Stimulated activated CD4-positive, alpha-beta T cell treated with anti-CD3 and anti-CD28 coated beads, Interleukin-1b, Interleukin-23, amount 100 ng/mL, for 1 hour (primary cell): Measurements from ENCODE around the gene DSE.
"Not testable (repeated sequence)": the region's sequence is repeated elsewhere in the genome, so short reads cannot be mapped to it uniquely, and the experiment has no call there.

Source experiments
- DNase-seq, 2 donors: peaks; one replicate each; pipeline ENCODE4 v3.0.0-alpha.2; 2020; ENCODE audit warnings: low read depth in 2 of 2

Gene DSE

DNA sequence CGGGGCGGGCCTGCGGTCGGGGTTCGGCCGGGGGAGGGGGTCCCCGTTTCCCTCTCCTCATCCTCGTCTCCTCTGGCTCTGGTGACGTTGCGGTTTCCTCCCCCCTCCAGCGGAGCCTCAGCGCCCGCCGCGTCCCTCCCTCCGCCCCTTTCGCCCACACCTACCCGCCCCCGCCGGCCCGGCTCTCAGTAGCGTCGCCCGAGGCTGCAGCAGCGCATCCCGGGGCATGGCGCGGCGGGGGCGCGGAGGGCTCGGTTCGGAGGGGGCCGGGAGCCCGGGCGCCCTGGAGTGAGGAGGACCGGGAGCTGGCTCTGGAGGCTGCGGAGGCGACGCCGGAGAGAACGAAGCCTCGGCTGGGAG, at the start of gene DSE:
Gene DSE, plus strand, starts transcription at position 188 of the 360 bp plus-strand sequence. CDS start 28,304 bp downstream, outside the sequence.
- DNase-seq: peak; percentile 13 to 42

DNA sequence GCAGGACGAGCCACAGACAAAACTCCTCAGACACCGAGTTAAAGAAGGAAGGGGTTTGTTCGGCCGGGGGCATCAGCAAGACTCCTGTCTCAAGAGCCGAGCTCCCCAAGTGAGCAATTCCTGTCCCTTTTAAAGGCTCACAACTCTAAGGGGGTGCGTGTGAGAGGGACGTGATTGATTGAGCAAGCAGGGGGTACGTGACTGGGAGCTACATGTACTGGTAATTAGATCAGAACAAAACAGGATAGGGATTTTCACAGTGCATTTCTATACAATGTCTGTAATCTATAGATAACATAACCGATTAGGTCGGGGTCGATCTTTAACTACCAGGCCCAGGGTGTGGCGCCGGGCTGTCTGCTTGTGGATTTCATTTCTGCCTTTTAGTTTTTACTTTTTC, 48.8 kb upstream of the DSE start:
- DNase-seq: not testable (repeated sequence)

DNA sequence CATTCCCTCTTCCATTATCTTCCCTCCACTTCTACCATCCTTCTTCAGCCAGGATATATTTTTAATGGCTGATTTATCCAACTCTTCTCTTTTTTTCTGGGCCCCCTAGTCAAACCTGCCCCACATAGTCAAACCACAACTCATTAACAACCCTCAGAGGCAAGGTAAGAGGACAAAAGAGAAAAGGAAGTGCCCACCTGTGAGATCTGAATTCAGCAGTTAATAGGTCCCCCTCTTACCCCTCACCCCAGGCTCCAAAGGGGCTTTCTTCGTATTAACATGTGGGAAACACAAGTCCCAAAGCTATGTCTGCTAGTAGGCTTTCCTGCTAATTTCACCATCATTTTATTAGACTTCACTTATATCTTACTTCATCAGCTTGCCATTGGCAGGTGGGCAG, 46.9 kb upstream of the DSE start:
- DNase-seq: no peak

DNA sequence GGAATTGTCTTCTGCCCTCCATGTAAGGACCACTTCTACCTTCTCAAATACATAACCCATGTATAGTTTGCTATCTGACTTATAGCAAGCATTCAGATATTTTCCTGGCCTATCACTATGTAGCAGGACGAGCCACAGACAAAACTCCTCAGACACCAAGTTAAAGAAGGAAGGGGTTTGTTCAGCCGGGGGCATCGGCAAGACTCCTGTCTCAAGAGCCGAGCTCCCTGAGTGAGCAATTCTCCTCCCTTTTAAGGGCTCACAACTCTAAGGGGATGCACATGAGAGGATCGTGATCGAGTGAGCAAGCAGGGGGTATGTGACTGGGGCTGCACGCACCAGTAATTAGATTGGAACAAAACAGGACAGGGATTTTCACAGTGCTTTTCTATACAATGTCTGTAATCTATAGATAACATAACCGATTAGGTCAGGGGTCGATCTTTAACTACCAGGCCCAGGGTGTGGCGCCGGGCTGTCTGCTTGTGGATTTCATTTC, 45.1 kb upstream of the DSE start:
- DNase-seq: not testable (repeated sequence)

DNA sequence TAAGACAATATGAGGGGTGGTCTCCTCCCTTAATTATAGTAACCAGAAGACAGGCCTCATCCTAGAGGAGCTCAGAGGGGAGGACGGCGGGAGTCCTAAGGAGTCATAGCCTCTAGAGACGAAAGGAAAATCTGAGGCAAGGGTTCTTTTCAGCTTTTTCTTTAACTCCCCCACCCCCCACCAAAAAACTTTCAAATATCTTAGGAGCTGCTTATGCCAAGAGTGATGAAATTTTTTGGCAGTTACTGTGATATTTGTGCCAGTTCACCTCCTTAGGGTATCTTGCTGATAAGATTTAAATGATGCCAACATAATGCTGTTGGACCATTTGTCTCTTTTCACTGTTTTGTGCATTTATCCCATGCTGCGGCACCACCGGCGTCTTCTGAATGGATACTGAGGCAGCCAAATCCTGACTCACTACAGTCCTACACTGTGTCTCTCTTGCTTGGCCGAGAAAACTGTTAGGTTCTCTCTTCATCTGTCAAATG, 44.5 kb upstream of the DSE start:
- DNase-seq: no peak

DNA sequence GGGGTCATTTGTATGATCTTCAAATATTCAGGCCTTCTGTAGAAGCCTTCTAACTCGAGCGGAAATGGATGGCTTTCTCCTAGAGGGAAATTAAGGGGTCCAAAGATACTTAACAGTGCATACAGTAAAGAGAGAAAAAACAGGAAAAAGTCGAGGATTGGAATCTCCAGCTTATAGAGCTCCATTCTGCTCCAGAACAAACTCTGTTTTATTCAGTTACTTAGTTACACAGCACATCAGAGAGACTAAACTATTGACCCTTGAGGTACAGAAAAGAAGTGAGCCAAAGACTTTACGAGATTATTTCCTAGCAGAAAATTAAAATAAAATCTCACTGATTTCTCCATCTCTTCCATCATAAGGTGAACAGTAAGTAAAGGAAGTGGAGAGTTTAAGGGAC, 43.8 kb upstream of the DSE start:
- DNase-seq: no peak

- no peak for DNase-seq
Measured at GRCh38 chr6:116327803-116328527, 42.8 kb upstream of the DSE start.

- DNase-seq: no peak
Measured at GRCh38 chr6:116328528-116328903, 42.2 kb upstream of the DSE start.

- no peak for DNase-seq
Measured at GRCh38 chr6:116329156-116329555, 41.6 kb upstream of the DSE start.

DNA sequence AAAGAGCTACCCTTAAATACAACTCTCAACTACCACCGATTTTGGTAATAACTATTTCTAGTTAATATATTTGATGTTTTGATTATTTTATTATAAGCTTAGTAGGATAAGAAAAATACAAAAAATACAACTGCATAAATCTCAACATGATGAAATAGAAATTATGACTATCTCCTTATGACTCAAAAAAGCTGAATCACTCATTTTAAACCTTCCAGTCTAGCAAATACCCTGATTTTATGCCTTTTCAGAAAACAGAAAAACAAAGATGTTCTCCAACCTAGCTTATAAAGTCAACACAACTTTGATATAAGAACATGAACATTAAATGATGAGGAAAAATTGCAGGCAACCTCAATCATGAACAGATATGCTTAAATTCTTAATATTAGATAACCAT, 40.2 kb upstream of the DSE start:
- no peak for DNase-seq

GRCh38 chr6:116332096-116332495, 38.7 kb upstream of the DSE start:
- no peak for DNase-seq

- not testable (repeated sequence) for DNase-seq
Measured at GRCh38 chr6:116334638-116335409, 35.9 kb upstream of the DSE start.

- DNase-seq: no peak
Measured at GRCh38 chr6:116335612-116336215, 35.0 kb upstream of the DSE start.

GRCh38 chr6:116338943-116339342, 31.8 kb upstream of the DSE start:
- DNase-seq: no peak

DNA sequence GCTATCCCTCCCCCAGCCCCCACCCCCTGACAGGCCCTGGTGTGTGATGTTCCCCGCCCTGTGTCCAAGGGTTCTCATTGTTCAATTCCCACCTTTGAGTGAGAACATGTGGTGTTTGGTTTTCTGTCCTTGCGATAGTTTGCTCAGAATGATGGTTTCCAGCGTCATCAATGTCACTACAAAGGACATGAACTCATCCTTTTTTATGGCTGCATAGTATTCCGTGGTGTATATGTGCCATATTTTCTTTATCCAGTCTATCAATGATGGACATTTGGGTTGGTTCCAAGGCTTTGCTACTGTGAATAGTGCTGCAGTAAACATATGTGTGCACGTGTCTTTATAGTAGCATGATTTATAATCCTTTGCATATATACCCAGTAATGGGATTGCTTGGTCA, 30.1 kb upstream of the DSE start:
- DNase-seq: not testable (repeated sequence)

DNA sequence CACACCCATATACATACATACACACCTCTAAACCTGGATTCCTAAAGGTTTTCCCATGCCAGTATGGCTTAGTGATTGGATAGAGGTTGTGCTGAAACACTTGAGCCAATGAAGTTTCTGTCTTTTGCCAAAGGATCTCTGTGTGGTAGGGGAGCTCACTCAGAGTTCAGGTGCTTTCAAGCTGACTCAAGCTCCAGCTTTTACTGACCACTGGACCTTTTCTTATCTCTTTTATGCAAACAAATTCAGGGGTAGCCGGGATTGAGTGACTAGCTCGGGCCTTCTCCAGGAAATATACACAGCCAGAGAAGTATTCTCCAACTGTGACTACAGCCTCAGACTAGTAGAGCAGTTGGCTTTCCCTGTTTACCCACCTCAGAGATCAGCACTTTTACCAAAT, 21.5 kb upstream of the DSE start:
- no peak for DNase-seq

- DNase-seq: no peak
Measured at GRCh38 chr6:116351101-116351500, 19.6 kb upstream of the DSE start.

- DNase-seq: no peak
Measured at GRCh38 chr6:116352515-116353471, 18.0 kb upstream of the DSE start.

GRCh38 chr6:116354236-116354635, 16.5 kb upstream of the DSE start:
- DNase-seq: no peak

GRCh38 chr6:116355796-116356195, 15.0 kb upstream of the DSE start:
- no peak for DNase-seq

- no peak for DNase-seq
Measured at GRCh38 chr6:116359131-116359530, 11.6 kb upstream of the DSE start.
